Caco-2 (cell line): ENCODE results near the gene SUSD5. TPM values are rescaled to one million over a fixed set of nuclear protein-coding genes. Genes with fewer than 3 reads are reported as not detected.

Source experiments
- BruUV-seq: library from RNA; stranded (reverse); fragments of 400-500 nt; replicated peaks from 2 replicates; lab custom pipeline; 2021; lab: Mats Ljungman, UMichigan
- CTCF ChIA-PET: fragments of 300-600 bp; sonication (Branson Sonifier 250); formaldehyde crosslinking; loops from one replicate; lab custom pipeline; 2022; ENCODE audit warnings: antibody characterized with exemption; lab: Charles Lee
- POLR2A ChIA-PET: fragments of 300-600 bp; sonication (Branson Sonifier 250); formaldehyde crosslinking; loops from one replicate; lab custom pipeline; 2022; ENCODE audit warnings: antibody characterized with exemption; lab: Charles Lee
- DNase-seq, 2 experiments: peaks; one replicate each; pipeline versions ENCODE4 v3.0.0 to v3.0.0-alpha.2; 2020 to 2022
- H3K27me3 ChIP-seq: replicated peaks from 2 replicates; pipeline ENCODE4 v1.6.0; 2011; ENCODE audit warnings: low read length; ENCODE audit not compliant: control insufficient read depth, insufficient read depth
- H3K36me3 ChIP-seq: 2 replicates; pipeline ENCODE4 v1.5.1; 2011; ENCODE audit warnings: low read length; ENCODE audit not compliant: control insufficient read depth, insufficient read depth
- H3K4me1 ChIP-seq: fragments of 250-450 bp; sonication (Bioruptor Pico); 2 replicates; pipeline ENCODE4 v1.5.1; 2020; ENCODE audit warnings: mild to moderate bottlenecking
- H3K4me3 ChIP-seq: 2 replicates; pipeline ENCODE4 v1.5.1; 2011; ENCODE audit warnings: low read depth, mild to moderate bottlenecking, control low read depth, low read length
- H3K9me3 ChIP-seq: fragments of 250-450 bp; sonication (Bioruptor Pico); 2 replicates; pipeline ENCODE4 v1.5.1; 2020; ENCODE audit warnings: mild to moderate bottlenecking, moderate library complexity
- H3K27ac Mint-ChIP-seq: one replicate; pipeline ENCODE4 v1.8.0; 2022; ENCODE audit warnings: mixed read lengths; ENCODE audit not compliant: unreplicated experiment
- H3K27me3 Mint-ChIP-seq: one replicate; pipeline ENCODE4 v1.8.0; 2022; ENCODE audit warnings: mixed read lengths; ENCODE audit not compliant: insufficient read depth, unreplicated experiment
- H3K36me3 Mint-ChIP-seq: one replicate; pipeline ENCODE4 v1.8.0; 2022; ENCODE audit warnings: mild to moderate bottlenecking, mixed read lengths; ENCODE audit not compliant: insufficient read depth, unreplicated experiment
- H3K4me1 Mint-ChIP-seq: one replicate; pipeline ENCODE4 v1.8.0; 2022; ENCODE audit warnings: low read depth, mixed read lengths; ENCODE audit not compliant: unreplicated experiment
- H3K4me3 Mint-ChIP-seq: one replicate; pipeline ENCODE4 v1.8.0; 2022; ENCODE audit warnings: mild to moderate bottlenecking, moderate library complexity, mixed read lengths; ENCODE audit not compliant: unreplicated experiment
- H3K9me3 Mint-ChIP-seq: one replicate; pipeline ENCODE4 v1.8.0; 2022; ENCODE audit warnings: mixed read lengths; ENCODE audit not compliant: unreplicated experiment
- intact Hi-C: fragments of 100-400 bp; cut with micrococcal nuclease; formaldehyde crosslinking; loops from one replicate; pipeline ENCODE4 v1.10.0; 2022; ENCODE audit not compliant: unreplicated experiment
- total RNA-seq: library from RNA; stranded (reverse); gene quantifications from 2 replicates; pipeline ENCODE4 v1.2.3, GENCODE V29; 2022
- TF ChIP-seq, protein P1 (sequence below), 2 experiments: fragments of 200-600 bp in 1 of 2; IDR thresholded peaks; 1 replicate in 1 of 2; 2 replicates in 1 of 2; pipeline versions ENCODE4 v1.5.1 to v1.8.0; 2011 to 2022; ENCODE audit warnings: antibody characterized with exemption in 1 of 2, control low read depth in 1 of 2, inconsistent platforms in 1 of 2, low read depth in 1 of 2, low read length in 1 of 2, mild to moderate bottlenecking in 1 of 2, moderate library complexity in 1 of 2; ENCODE audit not compliant: insufficient read depth in 1 of 2, severe bottlenecking in 1 of 2, unreplicated experiment in 1 of 2

The SUSD5 gene
- total RNA-seq, 1 experiment from 2014 or later: not detected

DNA sequence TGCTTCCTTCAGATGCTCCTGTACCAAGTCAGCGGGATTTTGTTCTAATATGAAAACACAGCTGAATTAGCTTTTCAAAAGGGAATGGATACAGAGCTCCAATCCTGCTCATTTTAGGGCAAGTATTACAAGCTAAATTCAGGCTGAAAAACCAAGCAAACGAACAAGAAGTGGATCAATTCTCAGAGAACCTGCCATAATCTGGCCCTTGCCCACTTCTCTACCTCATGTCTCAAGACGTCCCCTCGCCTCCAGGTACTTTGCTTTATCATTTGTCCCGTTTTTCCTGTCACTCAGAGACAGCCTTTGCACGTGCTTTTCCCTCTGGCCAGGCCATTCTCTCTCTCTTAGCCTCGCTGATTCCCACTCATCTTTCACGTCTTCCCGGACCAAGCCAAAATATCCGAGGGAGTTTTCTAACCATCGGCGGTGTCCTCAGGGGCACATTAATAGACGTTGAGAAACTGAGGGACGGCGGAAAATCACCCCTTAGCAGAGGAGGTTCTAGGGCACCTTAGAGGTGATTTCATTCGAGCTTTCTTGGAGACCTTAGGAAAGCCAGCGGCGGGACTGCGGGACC lies 654 bp downstream of the SUSD5 start:
- intact Hi-C loops: no loop called here
- Mint-ChIP-seq H3K4me3 (no peak overlapping the region), H3K4me1 (no peaks in the 10 kb centered on the region), H3K36me3 (no peaks in the 10 kb centered on the region), H3K9me3 (no peaks in the 10 kb centered on the region), H3K27me3 (no peaks in the 10 kb centered on the region), H3K27ac (no peak overlapping the region)
- no peak for DNase-seq
- no TSS peak for BruUV-seq
- TF ChIP-seq, protein P1, sequence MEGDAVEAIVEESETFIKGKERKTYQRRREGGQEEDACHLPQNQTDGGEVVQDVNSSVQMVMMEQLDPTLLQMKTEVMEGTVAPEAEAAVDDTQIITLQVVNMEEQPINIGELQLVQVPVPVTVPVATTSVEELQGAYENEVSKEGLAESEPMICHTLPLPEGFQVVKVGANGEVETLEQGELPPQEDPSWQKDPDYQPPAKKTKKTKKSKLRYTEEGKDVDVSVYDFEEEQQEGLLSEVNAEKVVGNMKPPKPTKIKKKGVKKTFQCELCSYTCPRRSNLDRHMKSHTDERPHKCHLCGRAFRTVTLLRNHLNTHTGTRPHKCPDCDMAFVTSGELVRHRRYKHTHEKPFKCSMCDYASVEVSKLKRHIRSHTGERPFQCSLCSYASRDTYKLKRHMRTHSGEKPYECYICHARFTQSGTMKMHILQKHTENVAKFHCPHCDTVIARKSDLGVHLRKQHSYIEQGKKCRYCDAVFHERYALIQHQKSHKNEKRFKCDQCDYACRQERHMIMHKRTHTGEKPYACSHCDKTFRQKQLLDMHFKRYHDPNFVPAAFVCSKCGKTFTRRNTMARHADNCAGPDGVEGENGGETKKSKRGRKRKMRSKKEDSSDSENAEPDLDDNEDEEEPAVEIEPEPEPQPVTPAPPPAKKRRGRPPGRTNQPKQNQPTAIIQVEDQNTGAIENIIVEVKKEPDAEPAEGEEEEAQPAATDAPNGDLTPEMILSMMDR (IDR thresholded peaks at IDR 0.05; ENCODE audit: insufficient read depth in 1 of 2, low read depth in 1 of 2, low read length in 1 of 2, severe bottlenecking in 1 of 2, unreplicated experiment in 1 of 2): no peak
- Histone ChIP-seq H3K4me3 (no peak overlapping the region), H3K9me3 (0 out of 2 replicates have a peak, but pooled peaks cover 3% of the 10 kb centered on the region), H3K36me3 (no peaks in the 10 kb centered on the region), H3K27me3 (no peaks in the 10 kb centered on the region), H3K4me1 (no peaks in the 10 kb centered on the region)
- CTCF ChIA-PET: interaction anchor here (0.6 kb wide), 1 partner anchor 168 kb away, joined by 3 read pairs; no protein-coding TSS in a partner anchor
- POLR2A ChIA-PET: interaction anchor here (0.7 kb wide), 1 partner anchor 116 kb away, joined by 6 read pairs; no protein-coding TSS in a partner anchor

DNA sequence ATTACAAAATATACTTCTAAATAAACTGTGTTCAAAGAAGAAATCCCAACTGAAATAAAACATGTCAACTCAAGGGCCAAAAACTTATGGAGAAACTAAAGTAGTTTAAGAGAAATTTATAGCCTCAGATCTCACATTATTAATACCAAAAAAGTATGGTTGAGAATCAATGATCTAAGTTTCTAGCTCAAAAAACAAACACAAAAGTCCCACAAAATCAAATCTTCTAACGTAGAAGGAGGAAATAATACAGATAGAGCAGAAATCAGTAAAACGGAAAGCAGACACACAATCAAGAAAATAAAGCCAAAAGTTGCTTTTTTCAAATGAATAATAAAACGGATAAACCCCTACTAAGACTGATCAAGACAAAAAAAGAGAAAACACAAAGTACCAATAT lies 2.9 kb downstream of the SUSD5 start:
- CTCF ChIA-PET: no interaction called here

DNA sequence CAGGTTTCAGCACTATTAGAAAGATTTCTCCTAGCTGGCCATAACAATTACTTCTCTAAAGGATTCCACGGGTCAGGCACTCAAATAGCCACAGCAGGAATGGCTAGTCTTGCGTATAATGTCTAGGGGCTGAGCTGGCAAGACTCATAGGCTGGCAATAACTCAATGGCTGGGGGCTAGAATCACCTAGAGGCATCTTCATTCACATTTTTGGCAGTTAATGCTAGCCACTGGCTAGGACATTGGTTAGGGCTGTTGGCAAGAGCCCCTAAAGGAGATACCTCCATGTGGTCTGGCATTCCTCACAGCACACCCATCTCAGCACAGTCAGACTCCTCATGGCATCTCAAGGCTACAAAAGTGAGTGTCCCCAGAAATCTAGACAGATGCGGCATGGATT lies 6.2 kb downstream of the SUSD5 start:
- Histone ChIP-seq H3K27me3 (no peaks in the 10 kb centered on the region), H3K9me3 (peaks cover 18% of the 10 kb centered on the region), H3K36me3 (no peaks in the 10 kb centered on the region), H3K4me1 (no peaks in the 10 kb centered on the region), H3K4me3 (no peak overlapping the region)
- POLR2A ChIA-PET: no interaction called here
- Mint-ChIP-seq H3K27ac (no peak overlapping the region), H3K4me1 (no peaks in the 10 kb centered on the region), H3K4me3 (no peak overlapping the region), H3K27me3 (peaks cover 8% of the 10 kb centered on the region), H3K9me3 (peaks cover 23% of the 10 kb centered on the region), H3K36me3 (no peaks in the 10 kb centered on the region)
- no peak for DNase-seq
- TF ChIP-seq, protein P1 (IDR thresholded peaks at IDR 0.05; ENCODE audit: insufficient read depth in 1 of 2, low read depth in 1 of 2, low read length in 1 of 2, severe bottlenecking in 1 of 2, unreplicated experiment in 1 of 2): no peak
- CTCF ChIA-PET: no interaction called here
- no TSS peak for BruUV-seq
- intact Hi-C loops: no loop called here

More for the DNA sequence above, 2.9 kb downstream of the SUSD5 start:
- Histone ChIP-seq H3K27me3 (no peaks in the 10 kb centered on the region), H3K4me1 (no peaks in the 10 kb centered on the region), H3K4me3 (no peak overlapping the region), H3K36me3 (no peaks in the 10 kb centered on the region), H3K9me3 (0 out of 2 replicates have a peak, but pooled peaks cover 3% of the 10 kb centered on the region)
- Mint-ChIP-seq H3K36me3 (no peaks in the 10 kb centered on the region), H3K27me3 (no peaks in the 10 kb centered on the region), H3K27ac (no peak overlapping the region), H3K9me3 (no peaks in the 10 kb centered on the region), H3K4me3 (no peak overlapping the region), H3K4me1 (no peaks in the 10 kb centered on the region)
- intact Hi-C loops: no loop called here
- BruUV-seq: no TSS peak
- TF ChIP-seq, protein P1 (IDR thresholded peaks at IDR 0.05; ENCODE audit: insufficient read depth in 1 of 2, low read depth in 1 of 2, low read length in 1 of 2, severe bottlenecking in 1 of 2, unreplicated experiment in 1 of 2): no peak
- POLR2A ChIA-PET: no interaction called here
- DNase-seq: no peak
